K562 (cell line): ENCODE data around the gene CLCN2. TPM values are rescaled to one million over a fixed set of nuclear protein-coding genes. Genes with fewer than 3 reads are reported as not detected.

Experiments
- ARHGAP35 ChIP-seq: fragments of 450-650 bp; IDR thresholded peaks from 2 replicates; pipeline ENCODE4 v1.6.1; 2018; ENCODE audit not compliant: partially characterized antibody
- ATF6 ChIP-seq: sonication (generic); formaldehyde crosslinking; IDR thresholded peaks from 2 replicates; pipeline ENCODE4 v1.4.0; 2020; ENCODE audit warnings: mild to moderate bottlenecking, missing genetic modification reagents
- CBFA2T3 ChIP-seq: fragments of 450-650 bp; IDR thresholded peaks from 2 replicates; pipeline ENCODE4 v1.6.1; 2017
- COPS2 ChIP-seq: fragments of 450-650 bp; conservative IDR thresholded peaks from 2 replicates; pipeline ENCODE4 v1.6.1; 2016; ENCODE audit warnings: mild to moderate bottlenecking, moderate library complexity
- CXXC5 ChIP-seq: fragments of 250-450 bp; sonication (Bioruptor Pico); IDR thresholded peaks from 2 replicates; pipeline ENCODE4 v1.8.0; 2022; ENCODE audit warnings: inconsistent platforms, mild to moderate bottlenecking, moderate library complexity
- HCFC1 ChIP-seq: IDR thresholded peaks from 2 replicates; pipeline ENCODE4 v1.6.1; 2012; ENCODE audit warnings: low read depth, low read length, improper control_type of control experiment
- IRF9 ChIP-seq: fragments of 450-650 bp; IDR thresholded peaks from 2 replicates; pipeline ENCODE4 v1.6.1; 2016; ENCODE audit warnings: missing biosample characterization, missing genetic modification characterization
- KDM5B ChIP-seq: fragments of 200-600 bp; sonication (generic); IDR thresholded peaks from 2 replicates; pipeline ENCODE4 v1.6.1; 2012; ENCODE audit warnings: low read depth, mild to moderate bottlenecking, moderate library complexity, low read length, control low read depth, inconsistent platforms; ENCODE audit not compliant: insufficient replicate concordance
- NR4A1 ChIP-seq, 2 experiments: fragments of 250-450 bp in 1 of 2; fragments of 450-650 bp in 1 of 2; sonication (Bioruptor Pico) in 1 of 2; IDR thresholded peaks; 2 replicates each; pipeline versions ENCODE4 v1.4.0 to v1.6.1; 2016 to 2020; ENCODE audit warnings: mild to moderate bottlenecking in 2 of 2, missing compliant biosample characterization in 1 of 2, missing genetic modification characterization in 1 of 2, moderate library complexity in 1 of 2
- PCBP1 ChIP-seq: fragments of 200-400 bp; formaldehyde crosslinking; IDR thresholded peaks from 2 replicates; pipeline ENCODE4 v1.6.1; 2018; ENCODE audit warnings: mild to moderate bottlenecking, low read depth, low read length; ENCODE audit not compliant: poor library complexity, severe bottlenecking
- PML ChIP-seq: IDR thresholded peaks from 2 replicates; pipeline ENCODE4 v1.6.1; 2012; ENCODE audit warnings: low read length, inconsistent platforms
- POLR2G ChIP-seq: fragments of 200-400 bp; formaldehyde crosslinking; IDR thresholded peaks from 2 replicates; pipeline ENCODE4 v1.6.1; 2017; ENCODE audit warnings: low read depth, mild to moderate bottlenecking, antibody characterized with exemption, low read length, moderate library complexity
- ZBTB1 ChIP-seq: sonication (generic); formaldehyde crosslinking; IDR thresholded peaks from 2 replicates; pipeline ENCODE4 v1.8.1; 2023; ENCODE audit warnings: missing genetic modification reagents, low read depth, mild to moderate bottlenecking, borderline replicate concordance
- ZFP30 ChIP-seq: fragments of 250-450 bp; sonication (Bioruptor Pico); IDR thresholded peaks from 2 replicates; pipeline ENCODE4 v1.8.0; 2022; ENCODE audit warnings: moderate library complexity, mild to moderate bottlenecking, inconsistent platforms, borderline replicate concordance
- ZNF143 ChIP-seq: sonication (generic); formaldehyde crosslinking; IDR thresholded peaks from 2 replicates; pipeline ENCODE4 v1.9.0; 2022; ENCODE audit warnings: mild to moderate bottlenecking, missing genetic modification reagents
- ZNF23 ChIP-seq: fragments of 250-450 bp; sonication (Bioruptor Pico); IDR thresholded peaks from 2 replicates; pipeline ENCODE4 v1.4.0; 2020; ENCODE audit warnings: mild to moderate bottlenecking
- polyA plus RNA-seq, 8 experiments: library from polyadenylated mRNA; depleted of rRNA in 4 of 8; stranded (reverse) in 5 of 8; unstranded in 3 of 8; fragments of >200 nt; fragmentation: Nextera tagmentation in 2 of 8; fragmentation: Illumina TruSeq in 1 of 8; extraction: Ambion mirVana in 2 of 8; extraction: Trizol in 1 of 8; gene quantifications; 2 replicates each; pipeline versions ENCODE4 v1.2.1 to v1.2.3, GENCODE V29; 2011 to 2014; ENCODE audit warnings: inconsistent platforms in 1 of 8, missing spikeins in 1 of 8
- total RNA-seq, 7 experiments: library from RNA; depleted of rRNA in 6 of 7; stranded (reverse); fragments of >200 nt in 6 of 7; fragmentation: Illumina TruSeq in 2 of 7; extraction: Trizol in 2 of 7; gene quantifications; 2 replicates each; pipeline versions ENCODE4 v1.2.1 to v1.2.3, GENCODE V29; 2011 to 2021; ENCODE audit warnings: low replicate concordance in 1 of 7
- TF ChIP-seq, protein P1 (sequence below): fragments of 450-650 bp; IDR thresholded peaks from 2 replicates; pipeline ENCODE4 v1.6.1; 2018; ENCODE audit not compliant: partially characterized antibody

Gene CLCN2
- total and polyA plus RNA-seq, 9 of the 15 experiments (the other 6 are each of a cell fraction or from before 2014, with no cell fraction given) = 0.10 to 14.0 (median 6.9) TPM

GRCh38 chr3:184298759-184299487 lies 62.5 kb downstream of the CLCN2 start, which contains the start of gene PSMD2 (continued):
- TF ChIP-seq PCBP1 (peak; percentile 44), ZNF23 (no peak), HCFC1 (peak; percentile 89), POLR2G (peak; percentile 88), ZFP30 (CRISPR knock-in tag) (no peak), IRF9 (tag) (no peak), COPS2 (no peak), ATF6 (CRISPR knock-in tag) (0 out of 2 replicates have a peak, but pooled peaks have one; percentile 21), NR4A1 (CRISPR knock-in tag; IDR thresholded peaks at IDR 0.05) (peak; percentile 73; the same call in 1 of the 2 replicates), NR4A1 (tag; IDR thresholded peaks at IDR 0.05) (no peak), ZNF143 (CRISPR knock-in tag) (peak; percentile 86), KDM5B (peak; percentile 90), ARHGAP35 (peak; percentile 73), PML (peak; percentile 78; the same call in 1 of the 2 replicates), CXXC5 (peak; percentile 47), ZBTB1 (peak; percentile 8; the same call in 1 of the 2 replicates), CBFA2T3 (no peak)
- TF ChIP-seq, protein P1, sequence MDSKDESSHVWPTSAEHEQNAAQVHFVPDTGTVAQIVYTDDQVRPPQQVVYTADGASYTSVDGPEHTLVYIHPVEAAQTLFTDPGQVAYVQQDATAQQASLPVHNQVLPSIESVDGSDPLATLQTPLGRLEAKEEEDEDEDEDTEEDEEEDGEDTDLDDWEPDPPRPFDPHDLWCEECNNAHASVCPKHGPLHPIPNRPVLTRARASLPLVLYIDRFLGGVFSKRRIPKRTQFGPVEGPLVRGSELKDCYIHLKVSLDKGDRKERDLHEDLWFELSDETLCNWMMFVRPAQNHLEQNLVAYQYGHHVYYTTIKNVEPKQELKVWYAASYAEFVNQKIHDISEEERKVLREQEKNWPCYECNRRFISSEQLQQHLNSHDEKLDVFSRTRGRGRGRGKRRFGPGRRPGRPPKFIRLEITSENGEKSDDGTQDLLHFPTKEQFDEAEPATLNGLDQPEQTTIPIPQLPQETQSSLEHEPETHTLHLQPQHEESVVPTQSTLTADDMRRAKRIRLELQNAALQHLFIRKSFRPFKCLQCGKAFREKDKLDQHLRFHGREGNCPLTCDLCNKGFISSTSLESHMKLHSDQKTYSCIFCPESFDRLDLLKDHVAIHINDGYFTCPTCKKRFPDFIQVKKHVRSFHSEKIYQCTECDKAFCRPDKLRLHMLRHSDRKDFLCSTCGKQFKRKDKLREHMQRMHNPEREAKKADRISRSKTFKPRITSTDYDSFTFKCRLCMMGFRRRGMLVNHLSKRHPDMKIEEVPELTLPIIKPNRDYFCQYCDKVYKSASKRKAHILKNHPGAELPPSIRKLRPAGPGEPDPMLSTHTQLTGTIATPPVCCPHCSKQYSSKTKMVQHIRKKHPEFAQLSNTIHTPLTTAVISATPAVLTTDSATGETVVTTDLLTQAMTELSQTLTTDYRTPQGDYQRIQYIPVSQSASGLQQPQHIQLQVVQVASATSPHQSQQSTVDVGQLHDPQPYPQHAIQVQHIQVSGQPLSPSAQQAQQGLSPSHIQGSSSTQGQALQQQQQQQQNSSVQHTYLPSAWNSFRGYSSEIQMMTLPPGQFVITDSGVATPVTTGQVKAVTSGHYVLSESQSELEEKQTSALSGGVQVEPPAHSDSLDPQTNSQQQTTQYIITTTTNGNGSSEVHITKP = peak; percentile 74
